GM12864 (cell line): ENCODE measurements around the gene NADK2.

Source experiments
- DNase-seq: peaks from one replicate; pipeline ENCODE4 v3.0.0-alpha.2; 2011; ENCODE audit warnings: low read depth
- H3K4me3 ChIP-seq: 2 replicates; pipeline ENCODE4 v1.5.1; 2011; ENCODE audit warnings: mild to moderate bottlenecking, low read depth, low read length, control low read depth
- TF ChIP-seq, protein P1 (sequence below): IDR thresholded peaks from 2 replicates; pipeline ENCODE4 v1.5.1; 2011; ENCODE audit warnings: low read depth, mild to moderate bottlenecking, moderate library complexity, low read length, control low read depth, inconsistent platforms; ENCODE audit errors: missing control alignments

The NADK2 gene

DNA sequence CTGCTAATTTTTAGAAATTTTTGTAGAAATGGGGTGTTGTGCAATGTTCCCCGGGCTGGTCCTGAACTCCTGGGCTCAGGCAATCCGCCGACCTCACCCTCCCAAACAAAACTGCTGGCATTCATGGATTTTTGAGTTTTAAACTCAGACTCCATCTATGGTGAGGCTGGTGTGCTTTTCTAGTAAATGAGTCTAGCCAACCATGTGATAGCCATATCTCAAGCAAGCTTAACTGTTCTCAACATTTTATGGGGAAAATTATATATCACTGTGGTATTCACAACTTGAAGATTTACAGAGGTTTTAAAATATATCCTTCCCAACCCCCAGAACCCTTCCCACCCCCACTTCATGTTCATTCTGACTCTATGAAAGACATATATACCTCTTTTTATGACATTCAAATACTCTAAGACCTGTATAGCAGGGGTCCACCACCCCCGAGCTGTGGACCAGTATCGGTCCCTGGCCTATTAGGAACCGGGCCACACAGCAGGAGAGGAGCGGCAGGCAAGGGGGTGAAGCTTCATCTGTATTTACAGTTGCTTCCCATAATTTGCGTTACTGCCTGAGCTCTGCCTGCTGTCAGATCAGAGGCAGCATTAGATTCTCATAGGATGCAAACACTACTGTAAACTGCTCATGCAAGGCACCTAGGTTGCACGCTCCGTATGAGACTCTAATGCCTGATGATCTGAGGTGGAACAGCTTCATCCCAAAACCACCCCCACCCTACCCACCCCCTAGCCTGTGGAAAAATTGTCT is 4.5 kb upstream of the NADK2 start:
- H3K4me3 ChIP-seq = no peak overlapping the region
- TF ChIP-seq, protein P1, sequence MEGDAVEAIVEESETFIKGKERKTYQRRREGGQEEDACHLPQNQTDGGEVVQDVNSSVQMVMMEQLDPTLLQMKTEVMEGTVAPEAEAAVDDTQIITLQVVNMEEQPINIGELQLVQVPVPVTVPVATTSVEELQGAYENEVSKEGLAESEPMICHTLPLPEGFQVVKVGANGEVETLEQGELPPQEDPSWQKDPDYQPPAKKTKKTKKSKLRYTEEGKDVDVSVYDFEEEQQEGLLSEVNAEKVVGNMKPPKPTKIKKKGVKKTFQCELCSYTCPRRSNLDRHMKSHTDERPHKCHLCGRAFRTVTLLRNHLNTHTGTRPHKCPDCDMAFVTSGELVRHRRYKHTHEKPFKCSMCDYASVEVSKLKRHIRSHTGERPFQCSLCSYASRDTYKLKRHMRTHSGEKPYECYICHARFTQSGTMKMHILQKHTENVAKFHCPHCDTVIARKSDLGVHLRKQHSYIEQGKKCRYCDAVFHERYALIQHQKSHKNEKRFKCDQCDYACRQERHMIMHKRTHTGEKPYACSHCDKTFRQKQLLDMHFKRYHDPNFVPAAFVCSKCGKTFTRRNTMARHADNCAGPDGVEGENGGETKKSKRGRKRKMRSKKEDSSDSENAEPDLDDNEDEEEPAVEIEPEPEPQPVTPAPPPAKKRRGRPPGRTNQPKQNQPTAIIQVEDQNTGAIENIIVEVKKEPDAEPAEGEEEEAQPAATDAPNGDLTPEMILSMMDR = no peak
- DNase-seq = no peak

DNA sequence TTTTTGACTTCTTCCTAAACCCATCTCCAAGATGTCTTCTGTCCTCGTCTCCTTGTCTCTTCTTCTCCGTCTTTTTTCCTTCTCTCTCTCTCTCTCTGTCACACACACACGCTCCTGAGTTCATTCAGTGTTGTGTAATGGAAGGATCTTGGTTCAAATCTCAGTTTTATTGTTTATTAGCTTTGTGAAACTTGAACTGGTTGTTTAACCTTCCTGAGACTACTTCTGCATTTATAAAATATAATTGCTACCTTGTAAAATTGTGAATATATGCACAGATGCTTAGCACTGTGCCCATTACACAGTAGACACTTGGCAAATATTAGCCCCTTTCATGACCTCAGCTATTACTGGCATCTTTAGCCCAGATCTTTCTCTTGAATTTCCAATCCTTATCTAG is 2.4 kb upstream of the NADK2 start:
- TF ChIP-seq, protein P1 = no peak
- no peak for DNase-seq

DNA sequence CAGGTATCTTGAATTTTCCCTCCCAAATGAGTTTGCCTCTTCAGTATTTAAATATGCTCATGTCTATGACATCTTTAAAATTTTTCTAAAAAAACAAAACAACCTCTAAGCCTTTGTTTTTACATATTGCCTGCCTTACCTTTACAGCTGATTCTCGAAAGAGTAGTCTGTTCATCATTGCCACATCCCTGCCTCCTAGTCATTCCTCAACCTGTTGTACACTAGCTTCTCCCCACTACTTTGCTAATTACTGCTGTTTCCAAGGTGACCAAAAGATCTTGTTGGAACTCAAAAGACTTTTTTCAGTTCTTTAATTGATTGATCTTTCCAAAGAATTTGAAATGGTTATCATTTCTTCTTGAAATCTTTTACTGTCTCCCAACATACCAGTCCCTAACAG is 1.9 kb upstream of the NADK2 start:
- no peak for DNase-seq
- TF ChIP-seq, protein P1 = no peak
- no peak overlapping the region for H3K4me3 ChIP-seq

More for the DNA sequence above, 2.4 kb upstream of the NADK2 start:
- H3K4me3 ChIP-seq = no peak overlapping the region

DNA sequence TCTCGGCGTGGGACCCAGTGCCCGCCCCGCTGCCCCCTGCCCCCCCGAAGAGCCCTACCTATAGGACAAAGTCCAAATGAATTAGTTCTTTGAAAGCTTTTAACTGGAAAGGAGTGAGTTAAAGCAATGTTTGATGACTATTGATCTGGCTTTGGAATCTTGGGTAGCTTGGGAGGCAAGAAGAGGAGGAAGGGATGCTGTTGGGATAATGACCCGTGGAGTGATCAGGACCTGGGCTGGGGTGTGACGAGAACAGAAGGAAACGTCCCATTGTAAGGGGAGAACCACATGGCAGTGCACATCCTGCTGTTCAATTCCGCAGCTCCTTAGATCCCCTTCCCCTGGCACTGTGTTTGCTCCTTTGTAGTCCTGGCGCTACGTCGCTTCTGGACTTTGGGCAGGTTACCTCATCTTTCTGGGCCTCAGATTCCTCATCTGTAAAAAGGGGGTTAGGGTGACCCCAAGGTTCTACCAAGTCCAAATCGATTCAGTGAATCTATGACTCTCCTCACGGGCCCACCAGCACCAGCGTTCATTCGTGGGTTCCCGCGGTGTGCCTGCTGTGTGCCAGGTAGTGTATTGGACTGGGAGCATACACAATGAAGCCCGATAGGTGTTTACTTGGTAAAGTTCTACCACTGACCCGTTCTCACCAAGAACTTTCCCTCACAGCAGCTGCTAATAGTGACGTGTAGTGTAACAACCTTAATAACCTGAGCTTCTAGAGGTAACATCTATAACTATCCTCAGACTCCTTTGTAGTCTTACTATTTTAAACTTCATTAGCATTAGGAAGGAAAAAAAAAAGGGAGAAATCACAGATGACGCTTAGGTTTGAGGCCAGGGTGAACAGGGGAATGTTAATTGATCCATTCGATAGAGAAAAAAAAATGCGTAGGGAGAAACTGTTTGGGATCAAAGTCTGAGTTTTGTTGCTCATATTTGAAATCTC is 1.1 kb upstream of the NADK2 start:
- TF ChIP-seq, protein P1 = no peak
- H3K4me3 ChIP-seq = peak overlapping the region; percentile 87
- no peak for DNase-seq

DNA sequence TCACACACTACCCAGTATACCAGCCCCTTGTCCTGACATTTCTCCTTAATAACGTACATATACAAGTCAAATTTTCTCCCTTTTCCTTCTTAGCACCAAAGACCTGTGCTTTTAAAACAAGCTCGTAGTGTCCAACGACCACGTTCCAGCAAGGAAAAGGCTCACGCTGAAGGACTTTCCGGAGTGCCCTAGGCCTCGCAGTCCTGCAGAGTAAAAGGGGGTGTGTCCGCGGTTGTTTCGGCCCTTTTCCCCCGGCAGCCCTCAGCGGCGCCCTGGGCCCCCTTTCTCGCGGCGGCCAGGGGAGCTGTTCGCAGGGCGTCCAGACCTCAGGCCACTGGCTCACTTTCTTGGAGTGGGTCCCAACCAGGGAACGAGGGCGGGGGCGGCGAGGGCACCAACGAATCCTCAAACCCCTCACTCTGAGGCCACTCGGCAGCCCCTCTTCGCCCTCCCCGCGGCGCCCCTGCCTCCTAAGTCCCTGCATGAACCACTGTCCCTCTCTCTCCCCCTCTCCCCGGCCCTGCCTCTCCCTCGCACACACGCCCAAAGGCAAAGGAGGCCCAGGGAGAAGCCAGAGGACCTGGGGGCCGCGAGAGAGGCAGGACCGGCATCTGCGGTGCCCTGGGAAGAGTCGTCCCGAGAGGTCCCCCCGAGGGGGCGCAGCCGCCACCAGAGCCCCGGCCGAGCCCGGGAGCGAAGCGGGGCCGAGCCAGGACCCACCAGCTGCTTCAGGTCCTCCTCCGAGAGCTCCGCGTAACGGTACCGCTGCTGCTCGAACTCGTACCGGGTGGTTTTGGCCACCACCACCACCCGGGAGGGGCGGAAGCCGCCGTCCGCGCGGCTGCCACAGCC is 720 bp downstream of the NADK2 start:
- TF ChIP-seq, protein P1 = no peak
- no peak for DNase-seq
- peak overlapping the region; percentile 87 for H3K4me3 ChIP-seq
